AG04449 (cell line): ENCODE measurements around the gene XRCC3.

Experiments
- CTCF ChIA-PET: fragments of 350-600 bp; formaldehyde crosslinking; extraction: SDS; loops from one replicate; lab custom pipeline; 2021; ENCODE audit warnings: antibody characterized with exemption; lab: Yijun Ruan, JAX
- POLR2A ChIA-PET: fragments of 400-600, 350-600 bp; formaldehyde crosslinking; extraction: SDS; loops from one replicate; lab custom pipeline; 2020; ENCODE audit warnings: antibody characterized with exemption, inconsistent platforms; lab: Yijun Ruan, JAX
- DNase-seq: peaks from one replicate; pipeline ENCODE4 v3.0.0-alpha.2; 2010; ENCODE audit warnings: low read depth, low spot score
- H3K4me3 ChIP-seq: 2 replicates; pipeline ENCODE4 v1.5.1; 2011; ENCODE audit warnings: low read depth, mild to moderate bottlenecking, control low read depth, low read length
- CTCF ChIP-seq: IDR thresholded peaks from one replicate; pipeline ENCODE4 v1.5.1; 2011; ENCODE audit warnings: mild to moderate bottlenecking, moderate library complexity, low read length, control low read depth, inconsistent platforms; ENCODE audit not compliant: insufficient read depth; ENCODE audit errors: missing control alignments

Gene XRCC3

GRCh38 chr14:103708750-103709187 is 6.5 kb downstream of the XRCC3 start:
- ChIA-PET POLR2A (no interaction called here), CTCF (no interaction called here)
- no peak overlapping the region for H3K4me3 ChIP-seq
- no peak for TF ChIP-seq CTCF
- no peak for DNase-seq

GRCh38 chr14:103707329-103708263 is 7.7 kb downstream of the XRCC3 start:
- no peak for DNase-seq
- H3K4me3 ChIP-seq, result no peak overlapping the region
- no peak for TF ChIP-seq CTCF
- CTCF ChIA-PET, result no interaction called here
- POLR2A ChIA-PET, result interaction anchor here (1.5 kb wide), 1 partner anchor 22 kb away, joined by 4 read pairs; no protein-coding TSS in a partner anchor

- CTCF ChIA-PET, result interaction anchor here (1.2 kb wide), 1 partner anchor 137 kb away, joined by 3 read pairs; no protein-coding TSS in a partner anchor
- DNase-seq, result no peak
- no peak overlapping the region for H3K4me3 ChIP-seq
- no peak for TF ChIP-seq CTCF
- POLR2A ChIA-PET, result interaction anchor here (0.6 to 1.5 kb wide), 3 partner anchors 9 to 115 kb away, joined by 4 to 5 read pairs (median 4); partner anchors contain the start of genes XRCC3 and ZFYVE21
Measured at GRCh38 chr14:103706551-103707328, 8.5 kb downstream of the XRCC3 start.

- DNase-seq, result no peak
- TF ChIP-seq CTCF, result no peak
- no peak overlapping the region for H3K4me3 ChIP-seq
- ChIA-PET POLR2A (interaction anchor here (0.6 to 1.3 kb wide), 2 partner anchors 10 to 114 kb away, joined by 4 to 5 read pairs; partner anchors contain the start of genes XRCC3 and ZFYVE21), CTCF (interaction anchor here (1.2 kb wide), 1 partner anchor 136 kb away, joined by 3 read pairs; no protein-coding TSS in a partner anchor)
Measured at GRCh38 chr14:103705504-103706284, 9.6 kb downstream of the XRCC3 start.

GRCh38 chr14:103705118-103705503 is 10.1 kb downstream of the XRCC3 start:
- ChIA-PET CTCF (no interaction called here), POLR2A (interaction anchor here (1.3 kb wide), 1 partner anchor 10 kb away, joined by 5 read pairs; the partner anchor contains the start of genes XRCC3 and ZFYVE21)
- TF ChIP-seq CTCF, result no peak
- no peak for DNase-seq
- H3K4me3 ChIP-seq, result no peak overlapping the region
